Mesodermal cell (in vitro differentiated cells): ENCODE results near the gene HNRNPK. TPM values are rescaled to one million over a fixed set of nuclear protein-coding genes. Genes with fewer than 3 reads are reported as not detected.

Source experiments
- H3K27ac ChIP-seq: 2 replicates; pipeline ENCODE4 v1.7.0; 2013; ENCODE audit warnings: mild to moderate bottlenecking, low read depth, low read length, moderate library complexity; ENCODE audit not compliant: severe bottlenecking
- H3K36me3 ChIP-seq: 2 replicates; pipeline ENCODE4 v1.7.1; 2013; ENCODE audit warnings: mild to moderate bottlenecking, low read length, moderate library complexity; ENCODE audit not compliant: control insufficient read depth, insufficient read depth
- H3K4me1 ChIP-seq: one replicate; pipeline ENCODE4 v1.7.1; 2013; ENCODE audit warnings: mild to moderate bottlenecking, low read length; ENCODE audit not compliant: insufficient read depth, control insufficient read depth, poor library complexity, severe bottlenecking
- H3K4me3 ChIP-seq: 2 replicates; pipeline ENCODE4 v1.7.0; 2013; ENCODE audit warnings: low read length, control low read depth, mild to moderate bottlenecking; ENCODE audit not compliant: insufficient read depth, poor library complexity, severe bottlenecking; ENCODE audit errors: extremely low read depth
- H3K9me3 ChIP-seq: 2 replicates; pipeline ENCODE4 v1.7.1; 2013; ENCODE audit warnings: mild to moderate bottlenecking, low read length, moderate library complexity; ENCODE audit not compliant: control insufficient read depth
- WGBS, 2 experiments: methylation state at CpG; one replicate each; pipeline ENCODE4 v1.1.5; 2013; ENCODE audit warnings: missing lambda C conversion rate in 2 of 2; ENCODE audit not compliant: insufficient coverage in 2 of 2; 5-methylcytosine and 5-hydroxymethylcytosine counted together
- polyA plus RNA-seq, 2 experiments: library from polyadenylated mRNA; stranded (reverse); fragments of 50-300 nt; gene quantifications; one replicate each; pipeline ENCODE4 v1.2.3, GENCODE V29; 2013

The HNRNPK gene
- polyA plus RNA-seq (2013, experiment 1 of 2): 632 TPM
- 670 TPM for polyA plus RNA-seq (2013, experiment 2 of 2)

DNA sequence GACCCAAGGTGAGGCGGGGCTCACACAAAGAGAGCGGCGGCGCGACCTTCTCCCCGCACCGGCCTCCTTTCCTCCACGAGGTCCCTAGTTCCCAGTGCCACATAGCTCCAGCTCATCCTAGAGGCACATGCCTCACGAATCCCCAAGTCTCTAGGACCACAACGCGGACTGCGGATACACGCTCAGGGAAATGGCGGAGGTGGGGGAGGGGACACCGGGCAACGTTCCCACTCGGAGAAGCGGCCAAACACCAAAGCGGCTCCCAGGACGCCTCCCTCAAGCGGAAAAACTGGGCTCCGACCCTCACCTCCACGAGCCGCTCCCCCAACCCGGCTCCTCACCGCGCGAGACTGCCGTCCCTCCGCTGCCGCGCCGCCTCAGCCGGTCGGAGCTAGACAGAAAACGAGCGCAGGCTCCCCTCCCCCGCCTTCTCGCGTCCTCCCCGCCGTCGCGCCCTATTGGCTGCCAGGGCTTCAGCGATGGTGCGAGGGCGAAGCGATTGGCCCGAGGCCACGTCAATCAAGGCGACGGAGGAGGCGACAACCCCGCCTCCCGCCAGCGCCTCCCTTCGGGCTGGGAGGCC is at the start of gene HNRNPK:
TSS of gene HNRNPK (minus strand) at position 404 of the 583 bp plus-strand sequence. CDS start 1,963 bp downstream, outside the sequence.
- H3K4me3 ChIP-seq: peak within 1 kb of the TSS; percentile 95
- H3K36me3 ChIP-seq: peaks cover 38% of the 10 kb centered on the region
- H3K4me1 ChIP-seq: peaks cover 7% of the 10 kb centered on the region
- no peaks in the 10 kb centered on the region for H3K9me3 ChIP-seq
- H3K27ac ChIP-seq: peak within 1 kb of the TSS; percentile 99
- 0% methylated on average over 27 to 56 of the region's 57 CpGs for WGBS, 2 experiments

DNA sequence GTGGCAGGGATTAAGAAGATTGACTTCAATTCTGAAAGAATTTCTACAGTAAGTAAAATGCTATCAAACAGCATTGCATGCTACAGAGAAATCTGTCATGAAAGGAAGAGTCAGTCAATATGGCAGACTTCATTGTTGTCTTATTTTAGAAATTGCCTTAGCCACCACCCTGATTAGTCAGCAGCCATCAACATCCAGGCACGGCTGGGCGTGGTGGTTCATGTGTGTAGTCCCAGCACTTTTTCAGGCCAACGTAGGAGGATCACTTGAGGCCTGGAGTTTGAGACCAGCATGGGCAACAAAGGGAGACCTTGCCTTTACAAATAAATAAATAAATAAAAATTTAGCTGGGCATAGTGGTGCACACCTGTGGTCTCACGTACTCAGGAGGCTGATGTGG is 47.2 kb upstream of the HNRNPK start:
- Histone ChIP-seq H3K27ac (no peak overlapping the region), H3K9me3 (no peaks in the 10 kb centered on the region), H3K4me3 (no peak overlapping the region), H3K4me1 (no peaks in the 10 kb centered on the region), H3K36me3 (no peaks in the 10 kb centered on the region)
- WGBS, 2 experiments: 95% methylated on average over 4 of the region's 4 CpGs; no CpG with 5 or more reads in 1 of the 2 experiments

DNA sequence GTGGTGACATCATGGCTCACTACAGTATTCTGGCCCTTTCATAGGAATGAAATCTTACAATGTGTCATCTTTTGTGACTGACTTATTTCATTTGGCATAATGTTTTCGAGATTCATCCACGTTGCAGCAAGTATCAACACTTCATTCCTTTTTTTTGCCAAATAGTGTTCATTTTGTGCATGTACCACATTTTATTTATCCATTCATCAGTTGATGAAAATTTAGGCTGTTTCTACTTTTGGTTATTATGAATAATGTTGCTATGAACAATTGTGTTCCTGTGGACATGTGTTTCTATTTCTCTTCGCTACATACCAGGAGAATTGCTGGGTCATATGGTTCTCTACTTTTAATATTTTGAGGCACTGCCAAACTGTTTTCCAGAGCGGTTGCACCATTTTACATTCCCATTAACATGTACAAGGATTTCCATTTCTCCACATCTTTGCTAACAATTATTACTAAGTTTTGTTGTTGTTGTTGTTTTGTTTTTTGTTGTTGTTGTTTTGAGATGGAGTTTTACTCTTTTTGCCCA is 44.1 kb upstream of the HNRNPK start:
- Histone ChIP-seq H3K9me3 (no peaks in the 10 kb centered on the region), H3K4me3 (no peak overlapping the region), H3K4me1 (no peaks in the 10 kb centered on the region), H3K27ac (no peak overlapping the region), H3K36me3 (no peaks in the 10 kb centered on the region)
- 87% methylated on average over 3 of the region's 4 CpGs; no CpG with 5 or more reads in 1 of the 2 experiments for WGBS, 2 experiments

DNA sequence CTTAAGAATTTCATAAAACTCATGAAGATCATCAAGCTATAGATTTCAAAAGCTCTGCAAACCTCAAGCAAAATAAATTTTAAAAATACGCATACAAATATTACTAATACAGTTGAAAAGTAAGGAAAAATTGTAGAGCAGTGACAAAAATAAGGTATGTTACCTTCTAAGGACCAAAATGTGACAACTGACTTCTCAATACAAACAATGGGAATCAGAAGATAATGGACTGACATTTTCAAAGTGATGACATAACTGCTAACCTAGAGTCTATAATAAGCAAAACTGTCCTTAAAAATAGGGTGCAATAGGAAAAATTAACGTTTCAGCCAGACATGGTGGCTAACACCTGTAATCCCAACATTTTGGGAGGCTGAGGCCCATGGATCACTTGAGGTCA is 27.6 kb upstream of the HNRNPK start:
- no peaks in the 10 kb centered on the region for H3K4me1 ChIP-seq
- 100% methylated on average over 1 of the region's 2 CpGs for whole genome bisulfite sequencing, 2 experiments
- peaks cover 10% of the 10 kb centered on the region for H3K36me3 ChIP-seq
- no peak overlapping the region for H3K4me3 ChIP-seq
- H3K27ac ChIP-seq: no peak overlapping the region
- no peaks in the 10 kb centered on the region for H3K9me3 ChIP-seq

- Histone ChIP-seq H3K9me3 (no peaks in the 10 kb centered on the region), H3K4me1 (no peaks in the 10 kb centered on the region), H3K27ac (no peak overlapping the region), H3K36me3 (peaks cover 32% of the 10 kb centered on the region), H3K4me3 (no peak overlapping the region)
- WGBS, 2 experiments: 92% methylated on average over 2 of the region's 3 CpGs; no CpG with 5 or more reads in 1 of the 2 experiments
These were observed 23.2 kb upstream of the HNRNPK start for GRCh38 chr9:84003246-84003645.

DNA sequence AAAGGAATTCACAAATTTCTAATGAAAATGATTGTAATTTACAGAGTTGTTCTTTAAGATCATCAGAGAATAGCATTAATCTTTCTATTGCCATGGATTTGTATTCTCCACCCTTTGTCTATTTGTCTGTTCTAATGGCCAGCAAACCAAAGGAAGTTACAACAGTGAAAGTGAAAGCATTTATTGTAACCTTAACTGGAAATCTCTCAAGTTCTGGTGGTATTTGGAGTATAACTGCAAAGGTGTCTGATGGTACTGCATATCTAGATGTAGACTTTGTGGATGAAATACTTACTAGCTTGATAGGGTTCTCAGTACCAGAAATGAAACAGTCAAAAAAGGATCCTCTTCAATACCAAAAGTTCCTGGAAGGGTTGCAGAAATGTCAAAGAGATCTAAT is 22.3 kb upstream of the HNRNPK start:
- Histone ChIP-seq H3K4me1 (no peaks in the 10 kb centered on the region), H3K27ac (no peak overlapping the region), H3K9me3 (no peaks in the 10 kb centered on the region), H3K36me3 (peaks cover 32% of the 10 kb centered on the region), H3K4me3 (no peak overlapping the region)

DNA sequence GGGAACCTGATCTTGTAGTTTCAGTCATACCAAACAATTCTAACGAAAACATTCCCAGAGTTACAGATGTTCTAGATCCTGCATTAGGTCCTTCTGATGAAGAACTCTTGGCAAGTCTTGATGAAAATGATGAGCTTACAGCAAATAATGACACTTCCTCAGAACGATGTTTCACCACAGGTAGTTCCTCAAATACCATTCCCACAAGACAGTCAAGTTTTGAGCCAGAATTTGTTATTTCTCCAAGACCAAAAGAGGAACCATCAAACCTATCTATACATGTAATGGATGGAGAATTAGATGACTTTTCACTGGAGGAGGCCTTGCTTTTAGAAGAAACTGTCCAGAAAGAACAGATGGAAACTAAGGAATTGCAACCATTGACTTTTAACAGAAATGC is 21.6 kb upstream of the HNRNPK start:
- no peaks in the 10 kb centered on the region for H3K9me3 ChIP-seq
- H3K4me3 ChIP-seq: no peak overlapping the region
- no peaks in the 10 kb centered on the region for H3K4me1 ChIP-seq
- peaks cover 32% of the 10 kb centered on the region for H3K36me3 ChIP-seq
- H3K27ac ChIP-seq: no peak overlapping the region
- WGBS, 2 experiments: 100% methylated on average over 1 of the region's 2 CpGs; no CpG with 5 or more reads in 1 of the 2 experiments

- Histone ChIP-seq H3K4me3 (no peak overlapping the region), H3K4me1 (no peaks in the 10 kb centered on the region), H3K27ac (no peak overlapping the region), H3K9me3 (no peaks in the 10 kb centered on the region), H3K36me3 (peaks cover 32% of the 10 kb centered on the region)
- no CpG with 5 or more reads among the region's 3 CpGs for WGBS, 2 experiments
These were observed 20.2 kb upstream of the HNRNPK start for GRCh38 chr9:84000186-84000585.

DNA sequence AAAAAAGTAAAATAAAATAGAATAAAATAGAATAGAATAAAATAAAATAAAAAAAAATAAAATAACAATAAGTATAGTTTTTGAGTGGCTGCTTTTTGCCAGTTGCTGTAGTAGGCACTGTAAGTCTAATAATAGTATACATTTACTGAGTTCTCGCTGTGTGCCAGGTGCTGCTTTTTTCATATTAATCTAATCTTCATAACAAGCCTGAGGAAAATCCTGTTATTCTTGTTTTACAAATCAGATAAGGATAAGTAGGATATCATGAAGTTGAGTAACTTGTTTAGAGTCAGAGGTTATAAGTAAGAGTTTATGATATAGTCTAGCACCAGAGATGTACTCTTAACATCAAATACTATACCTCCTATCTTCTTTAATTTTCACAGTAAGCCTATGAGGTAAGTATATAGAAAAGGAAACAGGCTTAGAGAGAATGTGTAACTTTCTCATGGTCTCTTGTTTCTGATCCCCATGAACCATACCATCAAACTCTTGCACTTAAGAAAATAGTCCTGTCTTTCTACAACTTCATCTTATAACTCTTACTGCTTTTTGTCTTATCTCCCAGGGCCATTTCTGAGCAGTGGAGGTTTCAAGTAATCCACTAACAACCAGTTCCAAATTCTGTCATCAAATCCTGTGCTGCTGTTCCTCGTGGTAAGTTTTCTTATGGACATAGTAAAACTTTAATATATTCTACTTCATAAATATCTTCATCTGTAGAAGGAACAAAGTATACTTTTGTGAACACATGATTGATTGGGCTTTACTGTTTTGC is 19.3 kb upstream of the HNRNPK start:
- H3K4me1 ChIP-seq: no peaks in the 10 kb centered on the region
- H3K9me3 ChIP-seq: no peaks in the 10 kb centered on the region
- H3K27ac ChIP-seq: no peak overlapping the region
- no CpG with 5 or more reads among the region's 2 CpGs for WGBS, 2 experiments
- peaks cover 28% of the 10 kb centered on the region for H3K36me3 ChIP-seq
- no peak overlapping the region for H3K4me3 ChIP-seq

GRCh38 chr9:83996126-83996525 is 16.1 kb upstream of the HNRNPK start:
- H3K4me3 ChIP-seq: no peak overlapping the region
- H3K4me1 ChIP-seq: no peaks in the 10 kb centered on the region
- H3K9me3 ChIP-seq: no peaks in the 10 kb centered on the region
- no peak overlapping the region for H3K27ac ChIP-seq
- WGBS, 2 experiments: 86 to 93% methylated on average over 2 of the region's 4 CpGs
- H3K36me3 ChIP-seq: peaks cover 11% of the 10 kb centered on the region

GRCh38 chr9:83992901-83993300 is 12.9 kb upstream of the HNRNPK start:
- Histone ChIP-seq H3K9me3 (no peaks in the 10 kb centered on the region), H3K36me3 (peaks cover 17% of the 10 kb centered on the region), H3K4me3 (no peak overlapping the region), H3K4me1 (no peaks in the 10 kb centered on the region), H3K27ac (no peak overlapping the region)
